GM19240 (cell line): ENCODE measurements around the gene MUC6.
"Not testable (repeated sequence)": the region's sequence is repeated elsewhere in the genome, so short reads cannot be mapped to it uniquely, and the experiment has no call there.

Source experiments
- DNase-seq: peaks from one replicate; pipeline ENCODE4 v3.0.0; 2011; ENCODE audit warnings: low spot score; ENCODE audit not compliant: insufficient read length

Gene MUC6

DNA sequence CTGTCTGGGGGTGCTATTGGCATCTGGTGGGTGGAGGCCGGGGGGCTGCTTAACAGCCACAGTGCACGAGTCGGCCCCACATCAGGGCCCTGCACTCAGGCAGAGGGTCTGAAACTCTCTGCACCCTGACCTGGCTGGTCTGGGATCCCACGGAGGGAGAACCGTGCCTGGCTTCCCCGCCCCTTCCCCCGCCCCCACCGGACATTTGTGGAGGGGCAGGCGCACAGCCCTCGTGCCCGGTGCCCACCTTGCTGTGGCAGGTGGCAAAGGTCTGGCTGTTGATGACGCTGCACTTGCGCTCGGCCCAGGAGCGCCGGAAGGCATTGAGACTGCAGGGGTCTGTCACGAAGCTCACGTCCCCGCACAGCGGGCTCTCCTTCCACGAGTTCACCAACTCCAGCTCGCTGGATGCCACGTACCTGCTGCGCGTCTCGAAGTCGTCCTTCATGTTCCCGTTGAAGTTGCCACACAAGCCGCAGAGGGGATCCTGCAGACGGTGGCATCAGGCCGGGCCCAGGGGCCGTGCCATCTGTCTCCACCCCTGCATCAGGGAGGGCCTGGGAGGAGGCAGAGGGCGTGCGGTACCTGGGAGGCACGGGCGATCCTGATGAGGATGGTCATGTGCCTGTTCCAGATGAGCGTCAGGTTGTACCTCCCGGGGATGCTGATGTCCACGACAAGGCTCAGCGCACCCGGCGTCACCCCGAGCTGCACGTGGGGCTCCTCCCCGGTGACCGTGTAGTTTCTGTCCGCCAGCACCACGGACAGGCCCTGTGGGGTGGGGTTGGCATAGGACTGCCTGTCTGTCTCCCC lies 11.7 kb downstream of the MUC6 start:
- DNase-seq = no peak

DNA sequence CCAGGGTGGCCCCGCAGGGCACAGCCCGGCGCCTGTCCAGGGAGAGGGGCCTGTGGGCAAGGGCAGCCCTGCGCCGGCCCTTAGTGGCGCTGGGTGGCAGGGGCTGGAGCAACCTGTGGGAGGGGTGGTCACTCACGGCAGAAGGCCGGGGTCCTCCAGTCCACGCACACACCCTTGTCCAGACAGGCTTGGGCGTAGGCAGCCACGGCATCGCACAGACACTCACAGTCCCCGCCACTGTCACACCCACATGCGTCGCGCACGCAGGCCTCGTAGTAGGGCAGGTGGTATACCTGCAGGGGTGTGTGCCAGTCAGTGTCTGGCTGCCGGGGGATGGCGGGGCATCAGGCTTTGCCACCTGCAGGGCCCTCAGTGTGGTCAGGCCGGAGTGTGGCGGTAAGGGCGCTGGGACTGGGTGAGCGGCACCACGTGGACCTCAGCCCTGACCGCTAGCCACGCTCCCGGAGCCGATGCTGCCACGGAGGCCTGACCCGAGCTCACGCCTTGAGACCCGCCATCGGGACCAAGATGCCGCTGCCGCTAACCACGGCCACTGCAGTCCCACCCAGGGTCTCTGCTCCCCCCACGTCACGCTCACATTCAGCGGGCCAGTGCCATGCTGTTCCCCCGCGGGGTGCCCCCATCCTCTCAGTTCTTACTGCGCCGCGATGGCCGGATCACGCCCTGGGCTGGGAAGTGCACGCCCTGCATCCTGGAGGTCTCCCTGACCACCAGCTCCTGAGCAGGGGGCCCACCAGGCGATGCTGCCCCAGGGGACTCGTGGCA lies 12.5 kb downstream of the MUC6 start:
- DNase-seq = no peak

DNA sequence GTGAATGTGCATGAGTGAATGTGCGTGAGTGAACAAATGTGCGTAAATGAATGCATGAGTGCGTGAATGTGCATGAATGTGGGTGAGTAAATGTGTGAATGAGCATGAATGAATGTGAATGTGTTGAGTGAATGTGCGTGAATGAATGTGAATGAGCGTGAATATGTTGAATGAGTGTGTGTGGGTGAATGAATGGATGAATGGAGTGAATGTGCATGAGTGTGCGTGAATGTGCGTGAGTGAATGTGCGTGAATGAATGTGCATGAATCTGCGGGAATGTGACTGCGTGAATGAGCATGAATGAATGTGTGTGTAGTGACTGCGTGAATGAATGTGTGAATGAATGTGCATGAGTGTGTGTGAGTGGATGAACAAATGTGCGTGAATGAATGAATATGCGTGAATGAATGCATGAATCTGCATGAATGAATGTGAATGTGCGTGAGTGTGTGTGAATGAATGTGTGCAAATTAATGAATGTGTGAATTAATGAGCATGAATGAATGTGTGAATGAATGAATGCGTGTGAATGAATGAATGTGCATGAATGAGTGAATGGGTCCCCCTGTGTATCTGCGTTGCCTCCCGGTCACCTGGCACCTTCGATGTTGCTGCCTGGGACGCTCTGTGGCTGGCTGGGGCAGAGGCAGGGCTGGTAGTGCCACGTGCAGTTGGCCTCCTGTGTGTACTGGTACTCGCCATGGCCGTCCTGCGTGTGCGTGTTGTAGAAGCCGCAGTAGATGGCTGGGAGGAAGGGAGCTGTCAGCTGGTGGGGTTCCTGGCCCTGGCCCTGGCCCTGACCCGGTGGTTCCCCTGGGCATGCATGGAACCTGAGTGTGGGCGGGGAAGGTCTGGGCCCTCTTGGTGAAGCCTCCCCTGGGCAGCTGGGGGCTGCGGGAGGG lies 13.4 kb downstream of the MUC6 start:
- no peak for DNase-seq

DNA sequence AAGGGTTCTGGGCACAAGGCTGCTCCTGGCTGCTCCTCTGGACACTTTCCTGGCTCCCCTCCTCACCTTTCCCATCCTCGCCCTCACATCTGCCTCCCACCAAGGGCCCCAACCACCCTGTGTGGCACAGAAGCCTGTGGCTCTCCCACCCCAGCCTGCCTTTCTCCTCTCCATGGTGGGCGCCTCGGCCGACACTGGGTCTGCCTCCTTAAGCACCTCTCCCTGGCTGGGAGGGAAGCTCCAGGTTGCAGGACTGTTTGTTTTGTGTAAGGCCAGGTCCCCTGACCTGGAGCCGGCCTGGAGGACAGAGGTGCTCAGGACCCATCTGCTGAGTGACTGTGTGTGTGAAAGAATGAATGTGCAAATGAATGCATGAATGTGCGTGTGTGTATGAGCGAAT lies 14.1 kb downstream of the MUC6 start:
- no peak for DNase-seq

DNA sequence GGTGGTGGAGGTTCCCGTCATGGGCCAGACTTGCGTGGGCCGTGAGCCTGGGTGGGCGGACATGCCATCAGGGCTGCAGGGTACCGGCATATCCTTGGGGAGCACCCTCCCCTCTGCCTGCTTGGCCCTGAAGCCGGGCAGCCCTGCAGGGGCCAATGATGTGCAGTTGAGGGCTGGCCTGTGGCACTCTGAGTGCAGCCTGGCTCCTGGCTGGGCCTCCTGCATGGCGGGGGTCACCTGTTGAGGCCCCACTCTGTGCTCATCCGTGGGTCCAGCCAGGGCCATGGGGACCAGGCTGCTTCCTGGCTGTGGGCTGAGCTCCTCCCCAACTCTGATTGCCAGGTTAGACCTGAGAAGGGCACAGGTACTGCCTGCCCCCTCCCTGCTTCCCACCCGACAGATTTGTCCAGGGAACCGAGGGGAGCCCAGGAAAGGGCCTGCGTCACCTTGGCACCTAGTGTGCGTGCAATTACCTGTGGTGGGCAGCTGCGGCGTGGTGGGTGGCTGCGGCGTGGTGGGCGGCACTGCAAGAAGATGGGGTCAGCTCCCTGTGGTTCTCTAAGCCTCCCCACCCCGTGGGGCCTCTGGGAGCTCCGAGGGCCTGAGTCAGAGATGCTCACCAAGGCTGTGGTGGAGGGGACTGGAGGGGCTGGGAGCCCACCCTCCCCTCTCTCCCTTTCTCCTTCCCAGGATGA lies 16.2 kb downstream of the MUC6 start:
- no peak for DNase-seq

DNA sequence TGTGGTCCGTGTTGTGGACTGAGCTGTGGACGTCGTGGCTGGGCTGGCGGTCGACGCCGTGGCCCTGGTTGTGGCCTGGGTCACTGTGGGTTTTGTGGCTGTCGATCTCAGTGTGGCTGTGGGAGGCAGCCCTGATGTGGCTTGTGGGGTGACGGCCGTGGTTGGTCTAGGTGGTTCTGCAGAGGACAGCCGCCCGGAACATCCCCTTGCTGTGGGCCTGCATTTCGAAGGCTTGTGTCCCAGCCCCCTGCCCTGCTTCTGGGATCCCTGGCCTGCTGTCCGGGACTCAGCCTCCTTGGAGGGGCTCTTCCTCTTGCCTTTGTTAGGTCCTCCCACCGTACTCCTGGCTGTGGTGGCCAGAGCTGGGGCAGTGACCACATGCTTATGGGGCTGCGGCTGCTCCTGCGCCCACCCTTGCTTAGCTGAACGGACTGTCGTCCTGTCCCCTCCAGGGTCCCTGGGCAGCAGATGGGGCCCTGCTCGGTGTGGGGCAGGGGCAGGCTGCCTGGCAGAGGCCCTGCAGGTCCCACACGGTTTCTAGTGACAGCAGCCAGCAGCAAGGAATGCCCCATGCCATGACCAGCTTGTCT lies 17.1 kb downstream of the MUC6 start:
- DNase-seq = no peak

DNA sequence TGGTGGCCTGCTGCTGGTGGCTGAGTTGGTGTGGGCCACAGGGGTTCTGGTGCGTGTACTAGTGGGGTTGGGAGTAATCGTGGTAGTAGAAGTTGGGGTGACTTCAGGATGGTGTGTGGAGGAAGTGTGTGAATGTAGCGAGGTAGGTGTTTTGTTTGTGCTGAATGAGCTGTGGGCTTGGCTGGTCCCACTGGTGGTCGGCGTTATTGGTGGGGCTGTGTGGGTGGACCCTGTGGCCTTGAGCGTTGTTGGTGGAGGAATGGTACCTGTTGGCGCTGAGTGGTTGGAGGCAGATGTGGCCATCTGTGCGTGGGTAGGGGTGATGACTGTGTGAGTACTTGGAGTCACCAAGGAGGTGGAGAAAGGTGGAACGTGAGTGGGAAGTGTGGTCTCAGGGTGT lies 18.4 kb downstream of the MUC6 start:
- DNase-seq = no peak

DNA sequence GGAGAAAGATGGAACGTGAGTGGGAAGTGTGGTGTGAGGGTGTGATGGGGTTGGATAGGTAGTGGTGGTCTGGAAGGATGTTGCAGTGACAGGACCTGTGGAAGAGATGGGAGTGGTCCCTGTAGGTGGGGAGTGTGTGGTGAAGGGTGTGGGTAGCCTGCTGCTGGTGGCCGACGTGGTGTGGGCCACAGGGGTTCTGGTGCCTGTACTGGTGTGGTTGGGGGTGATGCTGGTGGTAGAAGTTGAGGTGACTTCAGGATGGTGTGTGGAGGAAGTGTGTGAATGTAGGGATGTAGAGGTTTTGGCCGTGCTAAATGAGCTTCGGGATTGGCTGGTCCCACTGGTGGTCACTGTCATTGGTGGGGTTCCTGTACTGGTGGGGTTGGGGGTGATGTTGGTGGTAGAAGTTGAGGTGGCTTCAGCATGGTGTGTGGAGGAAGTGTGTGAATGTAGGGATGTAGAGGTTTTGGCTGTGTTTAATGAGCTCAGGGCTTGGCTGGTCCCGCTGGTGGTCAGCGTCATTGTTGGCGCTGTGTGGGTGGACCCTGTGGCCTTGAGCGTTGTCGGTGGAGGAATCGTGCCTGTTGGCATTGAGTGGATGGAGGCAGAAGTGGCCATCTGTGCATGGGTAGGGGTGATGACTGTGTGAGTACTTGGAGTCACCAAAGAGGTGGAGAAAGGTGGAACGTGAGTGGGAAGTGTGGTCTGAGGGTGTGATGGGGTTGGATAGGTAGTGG lies 19.1 kb downstream of the MUC6 start:
- DNase-seq = no peak

DNA sequence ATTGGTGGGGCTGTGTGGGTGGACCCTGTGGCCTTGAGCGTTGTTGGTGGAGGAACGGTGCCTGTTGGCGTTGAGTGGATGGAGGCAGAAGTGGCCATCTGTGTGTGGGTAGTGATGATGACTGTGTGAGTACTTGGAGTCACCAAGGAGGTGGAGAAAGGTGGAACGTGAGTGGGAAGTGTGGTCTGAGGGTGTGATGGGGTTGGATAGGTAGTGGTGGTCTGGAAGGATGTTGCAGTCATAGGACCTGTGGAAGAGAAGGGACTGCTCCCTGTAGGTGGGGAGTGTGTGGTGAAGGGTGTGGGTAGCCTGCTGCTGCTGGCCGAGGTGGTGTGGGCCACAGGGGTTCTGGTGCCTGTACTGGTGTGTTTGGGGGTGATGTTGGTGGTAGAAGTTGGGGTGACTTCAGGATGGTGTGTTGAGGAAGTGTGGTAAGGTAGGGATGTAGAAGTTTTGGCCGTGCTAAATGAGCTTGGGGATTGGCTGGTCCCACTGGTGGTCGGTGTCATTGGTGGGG lies 19.9 kb downstream of the MUC6 start:
- DNase-seq = not testable (repeated sequence)

DNA sequence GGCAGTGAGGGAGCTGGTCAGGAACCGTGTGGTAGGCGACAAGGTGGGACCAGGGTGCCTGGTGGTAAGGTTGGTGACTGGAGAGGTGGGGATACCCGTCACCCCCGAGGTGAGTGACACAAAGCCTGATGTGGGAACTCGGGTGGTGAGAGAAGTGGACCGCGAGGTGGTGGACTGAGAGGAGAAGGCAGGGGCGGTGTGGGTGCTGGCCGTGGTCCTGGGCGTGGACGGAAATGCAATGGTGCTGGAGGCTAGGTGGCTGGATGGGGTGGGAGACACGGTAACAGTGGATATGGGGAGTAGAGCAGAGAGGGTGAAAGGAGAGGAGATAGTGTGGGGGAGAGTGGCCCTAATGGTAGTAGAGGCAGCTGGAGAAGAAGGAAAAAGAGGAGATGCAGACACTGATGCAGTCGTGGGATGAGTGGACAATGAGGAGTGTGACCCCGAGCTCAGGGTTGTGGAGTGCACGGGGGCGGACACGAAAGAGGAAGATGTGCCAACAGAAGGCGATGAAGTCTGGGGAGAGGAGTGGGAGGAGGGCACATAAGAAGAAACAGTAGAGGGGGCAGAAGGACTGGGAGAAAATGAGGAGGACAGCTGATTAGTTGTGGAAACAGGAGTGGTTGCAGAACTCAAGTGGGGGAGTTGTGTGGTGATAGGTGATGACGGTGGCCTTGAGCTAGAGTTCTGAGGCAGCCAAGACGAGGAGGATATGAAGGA lies 20.5 kb downstream of the MUC6 start:
- DNase-seq = no peak

DNA sequence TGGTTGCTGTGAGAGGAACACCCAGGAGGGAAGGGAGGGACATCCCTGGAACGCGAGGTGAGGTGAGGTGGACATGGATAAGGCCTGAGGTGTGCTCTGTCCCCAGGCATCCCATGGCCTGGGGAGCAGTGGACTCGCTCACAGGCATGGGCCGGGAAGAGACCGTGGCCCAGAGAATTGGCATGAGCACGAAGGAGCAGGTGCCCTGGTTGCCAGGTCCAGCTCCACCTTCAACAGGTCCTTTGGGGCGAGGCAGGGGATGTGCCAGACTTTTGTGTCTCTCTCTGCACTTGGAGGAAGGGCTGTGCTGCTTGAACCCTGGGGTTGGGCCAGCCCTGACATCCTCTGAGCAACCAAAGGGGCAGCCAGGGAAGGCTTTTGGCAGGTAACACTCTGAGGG lies 21.5 kb downstream of the MUC6 start:
- DNase-seq = no peak

DNA sequence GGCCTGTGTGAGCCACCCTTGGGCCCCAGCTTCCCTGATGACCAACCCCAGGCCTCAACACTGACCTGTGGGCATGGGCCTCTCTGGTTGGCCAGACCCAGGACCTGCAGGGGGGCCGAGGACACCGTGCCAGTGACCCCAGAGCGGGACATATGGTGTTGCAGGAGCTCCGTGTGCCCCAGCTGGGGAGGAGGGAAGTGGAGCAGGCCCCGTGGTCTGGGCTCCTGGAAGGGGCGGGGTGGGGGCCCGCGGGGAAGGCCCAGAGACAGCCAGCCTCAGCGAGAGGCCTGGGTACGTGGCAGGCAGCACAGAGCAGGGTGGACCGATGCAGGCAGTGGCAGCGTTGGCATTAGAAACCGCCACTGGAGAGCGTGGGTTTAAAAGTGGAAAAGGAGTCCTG lies 22.2 kb downstream of the MUC6 start:
- no peak for DNase-seq

DNA sequence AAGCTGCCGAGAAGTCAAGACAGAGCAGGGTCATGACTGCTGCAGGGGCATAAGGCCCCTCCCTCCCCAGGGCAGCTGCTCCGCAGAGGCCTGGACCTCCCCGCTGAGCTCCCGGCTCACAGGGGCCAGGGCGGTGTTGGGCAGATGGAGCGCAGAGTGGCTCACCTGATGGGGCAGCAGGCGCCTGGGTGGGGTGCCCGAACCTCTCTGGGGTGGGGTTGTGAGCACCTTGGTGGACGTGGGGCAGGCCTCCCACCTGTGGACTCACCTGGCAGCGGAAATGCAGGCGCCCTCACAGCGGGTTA lies 22.9 kb downstream of the MUC6 start:
- DNase-seq = no peak

DNA sequence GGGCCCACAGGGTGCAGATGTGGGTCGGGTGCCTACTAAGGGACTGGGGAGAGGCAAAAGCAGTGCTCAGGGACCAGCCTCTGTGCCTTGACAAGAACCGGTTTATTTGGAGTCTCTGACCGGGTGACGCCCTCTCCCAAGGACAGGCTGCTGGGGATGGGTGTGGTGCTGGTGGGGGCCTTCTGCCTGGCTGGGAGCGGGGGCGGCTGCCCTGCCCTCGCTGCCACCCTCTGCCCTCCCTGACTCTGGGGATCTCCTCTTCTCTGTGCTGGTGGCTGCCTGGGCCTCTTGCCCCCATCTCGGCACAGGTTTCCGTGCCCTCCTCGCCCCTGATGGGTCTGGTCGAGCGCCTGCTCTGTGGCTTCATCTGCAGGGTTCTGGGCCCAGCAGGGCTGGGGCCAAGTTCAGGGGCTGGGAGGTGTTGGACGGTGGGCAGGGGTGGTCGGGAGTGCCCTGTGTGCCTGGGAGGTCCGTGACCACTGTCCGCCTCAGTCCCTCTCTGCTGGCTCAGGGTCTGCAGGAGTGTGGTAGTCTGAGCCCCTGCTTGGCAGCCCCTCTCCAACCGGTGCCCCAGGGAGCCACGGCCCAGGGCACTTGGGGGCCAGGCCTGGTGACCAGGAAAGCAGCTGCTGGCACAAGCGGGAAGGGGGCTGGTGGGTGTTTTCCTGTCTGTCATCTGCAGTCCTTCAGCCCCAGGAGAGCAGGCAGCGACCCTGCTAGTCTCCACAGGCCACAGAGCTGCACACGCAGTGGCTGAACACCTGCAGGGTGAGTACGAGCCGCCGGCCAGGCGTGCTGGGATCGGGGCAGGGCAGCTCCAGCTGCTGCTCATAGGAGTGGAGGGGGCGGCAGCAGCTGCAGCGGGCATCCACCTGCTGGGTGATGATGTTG lies 23.5 kb downstream of the MUC6 start:
- DNase-seq = no peak

DNA sequence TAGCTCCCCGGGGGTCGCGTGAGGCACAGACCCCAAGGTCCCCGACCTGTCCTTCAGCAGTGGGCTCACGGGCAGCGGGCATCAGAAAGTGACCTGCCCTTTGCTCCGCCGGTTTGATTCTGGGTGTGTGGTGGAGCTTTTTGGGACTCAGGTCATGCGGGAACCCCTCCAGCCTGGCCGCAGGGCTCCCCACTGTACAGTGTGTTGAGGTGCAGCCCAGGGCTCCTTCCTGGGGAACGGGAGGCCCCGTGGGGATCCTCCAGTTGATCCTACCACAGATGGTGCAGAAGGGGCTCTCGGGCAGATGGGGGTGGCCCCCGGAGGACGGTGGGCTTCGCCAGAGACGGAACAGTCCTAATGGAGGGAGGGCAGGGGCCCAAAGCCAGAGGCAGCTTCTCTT lies 24.2 kb downstream of the MUC6 start:
- no peak for DNase-seq

DNA sequence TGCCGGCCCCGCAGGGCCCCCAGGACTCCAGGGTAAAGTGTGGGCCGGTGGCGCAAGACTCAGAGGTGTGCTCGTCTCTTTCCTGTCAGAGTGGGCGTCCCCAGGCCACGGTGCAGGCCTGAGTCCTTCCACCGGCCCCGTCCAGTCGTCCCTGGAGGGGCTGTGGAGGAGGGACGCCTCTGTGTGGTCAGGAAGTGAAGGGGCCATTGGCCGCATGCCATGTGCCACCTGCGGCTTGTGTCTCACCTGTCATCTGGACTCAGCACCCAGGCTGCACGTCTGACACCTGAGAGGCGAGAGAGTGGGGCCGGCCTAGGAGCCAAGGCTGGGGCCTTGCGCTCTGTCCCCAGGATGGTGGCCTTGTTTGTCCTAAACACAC lies 25.2 kb downstream of the MUC6 start:
- no peak for DNase-seq

DNA sequence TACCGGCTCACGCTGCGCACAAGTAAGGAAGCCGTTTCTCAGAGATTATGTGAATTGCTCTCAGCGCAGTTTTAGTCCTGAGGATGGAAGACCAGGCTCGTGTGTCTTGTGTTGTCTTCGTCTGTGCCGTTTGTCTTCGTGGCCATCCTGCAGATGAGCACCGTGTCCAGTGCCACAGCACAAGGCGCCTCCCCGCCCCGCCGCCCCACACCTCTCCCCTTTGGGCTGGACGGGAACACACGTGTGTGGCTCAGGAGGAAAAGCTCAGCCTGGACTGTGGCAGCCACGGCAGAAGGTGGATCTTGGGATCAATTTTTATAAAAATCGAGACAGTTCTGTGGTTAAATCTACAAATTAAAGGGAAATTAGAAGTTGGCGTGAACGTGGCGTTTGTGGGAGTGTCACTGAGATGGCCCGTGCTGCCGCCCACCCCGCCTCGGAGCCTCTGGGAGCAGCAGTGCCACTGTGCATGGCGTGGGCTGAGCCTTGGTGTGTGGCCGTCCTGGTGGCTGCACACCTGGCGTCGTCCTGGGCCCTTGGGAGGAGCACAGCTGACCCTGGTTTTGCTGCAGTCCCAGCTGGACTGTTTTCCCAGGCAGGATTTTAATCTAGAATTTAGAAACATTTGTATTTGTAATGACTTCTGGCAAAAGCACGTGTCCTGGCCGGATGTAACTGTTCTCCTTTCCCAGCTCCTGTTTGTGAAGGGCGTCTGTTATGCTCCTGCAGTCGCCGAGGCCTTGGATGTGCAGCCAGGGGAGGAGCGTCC lies 25.8 kb downstream of the MUC6 start:
- DNase-seq = no peak

DNA sequence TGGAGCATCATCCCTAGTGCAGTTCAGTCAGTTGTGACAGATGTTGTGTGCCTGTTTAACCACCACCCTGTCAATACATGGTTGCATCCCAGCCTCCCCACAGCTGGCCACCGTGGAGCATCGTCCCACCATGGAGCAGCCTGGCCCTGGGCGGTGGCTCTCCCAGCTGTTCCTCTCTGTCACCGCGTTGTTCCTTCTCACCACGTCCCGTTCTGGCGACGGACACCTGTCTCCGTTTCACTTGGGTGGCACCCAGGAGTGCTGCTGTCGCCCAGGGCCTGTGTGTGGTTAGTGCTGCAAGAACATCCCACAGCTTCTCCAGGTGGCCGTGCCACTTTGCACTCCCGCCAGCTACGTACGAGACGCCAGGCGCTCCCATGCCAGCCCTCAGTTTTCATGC lies 26.5 kb downstream of the MUC6 start:
- DNase-seq = no peak
